GM12878 (cell line): ENCODE data around the gene MAST3.

ENCODE experiments used
- BHLHE40 ChIP-seq, 2 experiments: fragments of 450-650 bp in 1 of 2; IDR thresholded peaks; 2 replicates each; pipeline ENCODE4 v1.6.1; 2011 to 2017; ENCODE audit warnings: low read depth in 2 of 2, borderline replicate concordance in 1 of 2, improper control_type of control experiment in 1 of 2, low read length in 1 of 2, mild to moderate bottlenecking in 1 of 2
- CBFB ChIP-seq: IDR thresholded peaks from 2 replicates; pipeline ENCODE4 v1.6.1; 2016; ENCODE audit warnings: antibody characterized with exemption, low read depth
- CHD2 ChIP-seq: IDR thresholded peaks from 2 replicates; pipeline ENCODE4 v1.6.1; 2011; ENCODE audit warnings: low read depth, low read length, improper control_type of control experiment, borderline replicate concordance
- FOS ChIP-seq: IDR thresholded peaks from 3 replicates; pipeline ENCODE4 v1.6.1; 2011; ENCODE audit warnings: borderline replicate concordance; ENCODE audit not compliant: insufficient read length; ENCODE audit errors: extremely low read depth
- PAX8 ChIP-seq: fragments of 450-650 bp; IDR thresholded peaks from 2 replicates; pipeline ENCODE4 v1.6.1; 2017; ENCODE audit warnings: mild to moderate bottlenecking, moderate library complexity
- POLR2A ChIP-seq: IDR thresholded peaks from 2 replicates; pipeline ENCODE4 v1.6.1; 2011; ENCODE audit warnings: low read depth, mild to moderate bottlenecking, low read length
- POLR2AphosphoS5 ChIP-seq: IDR thresholded peaks from 2 replicates; pipeline ENCODE4 v1.6.1; 2011; ENCODE audit warnings: mild to moderate bottlenecking, low read length, inconsistent platforms
- RAD21 ChIP-seq: IDR thresholded peaks from 2 replicates; pipeline ENCODE4 v1.6.1; 2011; ENCODE audit warnings: mild to moderate bottlenecking, low read depth, low read length, moderate library complexity; ENCODE audit not compliant: insufficient read depth
- RBBP5 ChIP-seq: fragments of 200-600 bp; sonication (generic); conservative IDR thresholded peaks from 2 replicates; pipeline ENCODE4 v1.6.1; 2016
- YBX1 ChIP-seq: fragments of 450-650 bp; IDR thresholded peaks from 2 replicates; pipeline ENCODE4 v1.6.1; 2016; ENCODE audit warnings: antibody characterized with exemption
- TF ChIP-seq, protein P1 (sequence below): fragments of 450-650 bp; IDR thresholded peaks from 2 replicates; pipeline ENCODE4 v1.6.1; 2016; ENCODE audit warnings: mild to moderate bottlenecking, moderate library complexity, borderline replicate concordance
- TF ChIP-seq, protein P2 (sequence below): IDR thresholded peaks from 2 replicates; pipeline ENCODE4 v1.6.1; 2012; ENCODE audit warnings: mild to moderate bottlenecking, low read depth, low read length
- TF ChIP-seq, protein P3 (sequence below): IDR thresholded peaks from 2 replicates; pipeline ENCODE4 v1.6.1; 2012; ENCODE audit warnings: low read depth, low read length, improper control_type of control experiment
- TF ChIP-seq, protein P4 (sequence below): IDR thresholded peaks from 2 replicates; pipeline ENCODE4 v1.6.1; 2011; ENCODE audit warnings: mild to moderate bottlenecking, low read depth, low read length, moderate library complexity; ENCODE audit not compliant: insufficient replicate concordance

DNA sequence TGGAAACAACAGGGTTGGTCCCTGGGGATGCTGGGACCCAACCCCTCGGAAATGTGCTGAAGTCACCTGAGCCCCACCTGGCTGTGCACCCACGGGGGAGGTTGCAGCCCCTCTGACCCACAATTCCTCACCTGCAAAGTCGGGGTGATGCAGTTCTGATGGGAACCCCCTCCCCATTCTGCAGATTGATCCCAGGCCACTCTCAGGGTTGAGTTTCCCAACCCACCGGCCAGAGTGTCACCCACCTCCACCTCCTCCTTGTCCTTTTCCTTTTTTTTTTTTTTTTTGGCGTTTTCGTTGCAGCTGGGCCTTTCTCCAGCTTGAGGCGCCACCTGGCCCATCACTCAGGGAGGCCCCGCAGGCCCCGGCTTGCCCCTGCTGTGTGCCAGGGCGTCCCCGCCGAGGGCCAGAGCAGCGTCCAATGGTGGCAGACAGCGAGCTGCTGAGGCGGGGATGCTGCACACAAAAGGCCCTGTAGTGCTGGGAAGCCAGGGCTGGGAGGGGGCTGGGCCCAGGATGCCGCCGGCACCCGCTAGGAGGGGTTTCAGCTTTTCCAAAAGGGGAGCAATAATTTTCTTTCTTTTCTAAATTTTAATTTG lies 60.0 kb downstream of the MAST3 start:
- no peak for TF ChIP-seq POLR2AphosphoS5
- no peak for TF ChIP-seq BHLHE40 (IDR thresholded peaks at IDR 0.05; ENCODE audit: borderline replicate concordance in 1 of 2, low read depth in 2 of 2, low read length in 1 of 2)
- TF ChIP-seq, protein P1, sequence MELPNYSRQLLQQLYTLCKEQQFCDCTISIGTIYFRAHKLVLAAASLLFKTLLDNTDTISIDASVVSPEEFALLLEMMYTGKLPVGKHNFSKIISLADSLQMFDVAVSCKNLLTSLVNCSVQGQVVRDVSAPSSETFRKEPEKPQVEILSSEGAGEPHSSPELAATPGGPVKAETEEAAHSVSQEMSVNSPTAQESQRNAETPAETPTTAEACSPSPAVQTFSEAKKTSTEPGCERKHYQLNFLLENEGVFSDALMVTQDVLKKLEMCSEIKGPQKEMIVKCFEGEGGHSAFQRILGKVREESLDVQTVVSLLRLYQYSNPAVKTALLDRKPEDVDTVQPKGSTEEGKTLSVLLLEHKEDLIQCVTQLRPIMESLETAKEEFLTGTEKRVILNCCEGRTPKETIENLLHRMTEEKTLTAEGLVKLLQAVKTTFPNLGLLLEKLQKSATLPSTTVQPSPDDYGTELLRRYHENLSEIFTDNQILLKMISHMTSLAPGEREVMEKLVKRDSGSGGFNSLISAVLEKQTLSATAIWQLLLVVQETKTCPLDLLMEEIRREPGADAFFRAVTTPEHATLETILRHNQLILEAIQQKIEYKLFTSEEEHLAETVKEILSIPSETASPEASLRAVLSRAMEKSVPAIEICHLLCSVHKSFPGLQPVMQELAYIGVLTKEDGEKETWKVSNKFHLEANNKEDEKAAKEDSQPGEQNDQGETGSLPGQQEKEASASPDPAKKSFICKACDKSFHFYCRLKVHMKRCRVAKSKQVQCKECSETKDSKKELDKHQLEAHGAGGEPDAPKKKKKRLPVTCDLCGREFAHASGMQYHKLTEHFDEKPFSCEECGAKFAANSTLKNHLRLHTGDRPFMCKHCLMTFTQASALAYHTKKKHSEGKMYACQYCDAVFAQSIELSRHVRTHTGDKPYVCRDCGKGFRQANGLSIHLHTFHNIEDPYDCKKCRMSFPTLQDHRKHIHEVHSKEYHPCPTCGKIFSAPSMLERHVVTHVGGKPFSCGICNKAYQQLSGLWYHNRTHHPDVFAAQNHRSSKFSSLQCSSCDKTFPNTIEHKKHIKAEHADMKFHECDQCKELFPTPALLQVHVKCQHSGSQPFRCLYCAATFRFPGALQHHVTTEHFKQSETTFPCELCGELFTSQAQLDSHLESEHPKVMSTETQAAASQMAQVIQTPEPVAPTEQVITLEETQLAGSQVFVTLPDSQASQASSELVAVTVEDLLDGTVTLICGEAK = no peak
- TF ChIP-seq, protein P2, sequence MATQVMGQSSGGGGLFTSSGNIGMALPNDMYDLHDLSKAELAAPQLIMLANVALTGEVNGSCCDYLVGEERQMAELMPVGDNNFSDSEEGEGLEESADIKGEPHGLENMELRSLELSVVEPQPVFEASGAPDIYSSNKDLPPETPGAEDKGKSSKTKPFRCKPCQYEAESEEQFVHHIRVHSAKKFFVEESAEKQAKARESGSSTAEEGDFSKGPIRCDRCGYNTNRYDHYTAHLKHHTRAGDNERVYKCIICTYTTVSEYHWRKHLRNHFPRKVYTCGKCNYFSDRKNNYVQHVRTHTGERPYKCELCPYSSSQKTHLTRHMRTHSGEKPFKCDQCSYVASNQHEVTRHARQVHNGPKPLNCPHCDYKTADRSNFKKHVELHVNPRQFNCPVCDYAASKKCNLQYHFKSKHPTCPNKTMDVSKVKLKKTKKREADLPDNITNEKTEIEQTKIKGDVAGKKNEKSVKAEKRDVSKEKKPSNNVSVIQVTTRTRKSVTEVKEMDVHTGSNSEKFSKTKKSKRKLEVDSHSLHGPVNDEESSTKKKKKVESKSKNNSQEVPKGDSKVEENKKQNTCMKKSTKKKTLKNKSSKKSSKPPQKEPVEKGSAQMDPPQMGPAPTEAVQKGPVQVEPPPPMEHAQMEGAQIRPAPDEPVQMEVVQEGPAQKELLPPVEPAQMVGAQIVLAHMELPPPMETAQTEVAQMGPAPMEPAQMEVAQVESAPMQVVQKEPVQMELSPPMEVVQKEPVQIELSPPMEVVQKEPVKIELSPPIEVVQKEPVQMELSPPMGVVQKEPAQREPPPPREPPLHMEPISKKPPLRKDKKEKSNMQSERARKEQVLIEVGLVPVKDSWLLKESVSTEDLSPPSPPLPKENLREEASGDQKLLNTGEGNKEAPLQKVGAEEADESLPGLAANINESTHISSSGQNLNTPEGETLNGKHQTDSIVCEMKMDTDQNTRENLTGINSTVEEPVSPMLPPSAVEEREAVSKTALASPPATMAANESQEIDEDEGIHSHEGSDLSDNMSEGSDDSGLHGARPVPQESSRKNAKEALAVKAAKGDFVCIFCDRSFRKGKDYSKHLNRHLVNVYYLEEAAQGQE = no peak
- TF ChIP-seq, protein P3, sequence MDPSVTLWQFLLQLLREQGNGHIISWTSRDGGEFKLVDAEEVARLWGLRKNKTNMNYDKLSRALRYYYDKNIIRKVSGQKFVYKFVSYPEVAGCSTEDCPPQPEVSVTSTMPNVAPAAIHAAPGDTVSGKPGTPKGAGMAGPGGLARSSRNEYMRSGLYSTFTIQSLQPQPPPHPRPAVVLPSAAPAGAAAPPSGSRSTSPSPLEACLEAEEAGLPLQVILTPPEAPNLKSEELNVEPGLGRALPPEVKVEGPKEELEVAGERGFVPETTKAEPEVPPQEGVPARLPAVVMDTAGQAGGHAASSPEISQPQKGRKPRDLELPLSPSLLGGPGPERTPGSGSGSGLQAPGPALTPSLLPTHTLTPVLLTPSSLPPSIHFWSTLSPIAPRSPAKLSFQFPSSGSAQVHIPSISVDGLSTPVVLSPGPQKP = no peak
- no peak for TF ChIP-seq POLR2A
- TF ChIP-seq, protein P4, sequence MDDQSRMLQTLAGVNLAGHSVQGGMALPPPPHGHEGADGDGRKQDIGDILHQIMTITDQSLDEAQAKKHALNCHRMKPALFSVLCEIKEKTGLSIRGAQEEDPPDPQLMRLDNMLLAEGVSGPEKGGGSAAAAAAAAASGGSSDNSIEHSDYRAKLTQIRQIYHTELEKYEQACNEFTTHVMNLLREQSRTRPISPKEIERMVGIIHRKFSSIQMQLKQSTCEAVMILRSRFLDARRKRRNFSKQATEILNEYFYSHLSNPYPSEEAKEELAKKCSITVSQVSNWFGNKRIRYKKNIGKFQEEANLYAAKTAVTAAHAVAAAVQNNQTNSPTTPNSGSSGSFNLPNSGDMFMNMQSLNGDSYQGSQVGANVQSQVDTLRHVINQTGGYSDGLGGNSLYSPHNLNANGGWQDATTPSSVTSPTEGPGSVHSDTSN = no peak
- no peak for TF ChIP-seq YBX1
- no peak for TF ChIP-seq CBFB
- TF ChIP-seq RAD21 = no peak
- no peak for TF ChIP-seq CHD2
- TF ChIP-seq FOS = no peak
- TF ChIP-seq RBBP5 = no peak
- TF ChIP-seq PAX8 = no peak
